ENCODE measurements around the gene CEBPZOS.

Gene CEBPZOS

DNA sequence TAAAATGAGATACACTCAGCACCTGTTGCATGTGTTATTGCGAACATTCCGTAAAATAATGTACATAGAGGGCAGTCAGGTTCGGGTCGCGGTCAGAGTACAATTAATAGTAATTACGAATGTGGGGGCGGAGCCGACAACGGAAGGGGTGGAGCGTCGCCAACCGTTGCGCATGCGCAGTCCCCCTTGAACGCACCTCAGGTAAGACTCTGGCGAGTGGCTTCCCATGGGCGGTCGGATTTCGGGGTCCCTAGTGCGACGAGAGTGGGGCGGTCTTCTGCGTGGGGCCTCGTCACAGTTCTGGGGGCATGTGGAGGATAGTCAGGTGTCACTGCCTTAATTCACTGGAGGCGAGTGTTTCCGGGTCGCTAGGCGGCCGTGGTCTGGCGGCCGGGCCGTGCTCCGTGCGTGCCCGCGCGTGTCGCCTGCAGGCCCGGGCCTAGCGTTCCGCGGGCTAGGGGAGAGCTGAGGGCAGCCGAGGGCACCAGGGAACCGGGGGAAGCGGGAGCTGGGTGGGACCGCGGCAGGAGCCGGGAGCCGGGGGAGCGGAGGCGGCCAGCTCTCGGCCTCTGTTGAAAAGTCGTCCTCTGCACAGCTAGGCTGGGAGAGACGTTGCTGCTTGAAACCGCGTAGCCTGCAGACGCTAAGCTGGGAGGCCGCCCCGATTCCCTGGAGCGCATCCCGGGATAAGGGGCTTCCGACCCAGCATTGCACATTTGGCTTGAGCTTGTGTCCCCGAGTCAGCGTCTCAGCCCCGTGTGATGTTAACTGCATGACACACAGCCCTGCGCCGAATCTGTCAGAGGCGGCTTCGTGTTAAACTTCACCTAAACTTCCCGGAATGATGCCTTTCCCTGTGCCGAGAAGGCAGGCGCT lies at the start of gene CEBPZOS:
Gene CEBPZOS, plus strand, starts transcription at position 177 of the 876 bp plus-strand sequence. CDS start 3,209 bp downstream, outside the sequence.
- DNase-seq = peak; percentile 26

DNA sequence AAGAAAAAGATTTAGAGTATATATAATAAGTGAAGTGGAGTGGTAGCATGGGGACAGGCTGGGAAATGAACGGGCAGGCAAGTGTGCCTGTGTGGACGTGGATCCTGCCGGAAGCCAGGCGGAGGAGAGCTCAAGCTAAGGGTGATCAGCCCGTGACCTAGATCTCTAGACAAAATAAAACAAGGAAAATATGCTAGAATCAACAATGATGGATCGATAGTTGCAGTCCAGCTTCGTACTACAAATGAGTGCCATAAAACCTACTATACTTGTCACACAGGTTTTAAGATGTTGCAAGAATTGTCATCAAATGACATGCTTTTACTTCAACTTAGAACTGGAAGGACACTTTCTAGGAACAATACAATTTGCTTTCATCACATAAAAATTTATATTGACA lies 48.0 kb upstream of the CEBPZOS start:
- DNase-seq = no peak

DNA sequence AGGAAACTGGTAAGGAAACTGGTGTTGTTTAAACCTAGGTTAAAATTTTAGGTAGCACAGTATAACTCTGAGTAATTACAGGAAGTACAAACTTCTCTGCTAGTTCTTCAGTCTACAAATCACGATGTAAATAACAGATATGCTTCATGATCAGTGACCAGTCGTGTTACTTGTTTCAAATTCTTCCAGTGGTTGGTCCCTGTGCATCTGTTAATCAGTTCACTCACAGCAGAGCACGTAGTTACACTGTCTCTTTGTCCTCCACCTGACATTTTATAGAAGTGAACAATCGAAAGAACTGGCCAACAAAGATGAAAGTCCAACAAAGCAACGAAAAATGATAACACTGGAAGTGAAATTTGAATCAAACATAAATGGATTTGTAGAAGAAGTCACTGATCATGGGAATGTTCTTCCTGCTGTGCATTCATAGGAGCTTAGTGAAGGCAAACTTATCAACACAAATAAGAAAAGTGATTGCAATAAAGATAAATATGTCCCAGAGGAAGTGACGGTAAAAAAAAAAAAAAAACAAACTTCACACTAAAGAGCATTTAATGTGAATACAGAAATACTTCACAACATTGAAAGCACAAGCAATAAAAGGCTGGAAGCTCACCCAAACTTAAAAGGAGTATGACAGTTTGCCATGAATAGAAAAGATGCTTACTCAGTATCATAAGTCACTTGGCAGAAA lies 46.5 kb upstream of the CEBPZOS start:
- DNase-seq = no peak

DNA sequence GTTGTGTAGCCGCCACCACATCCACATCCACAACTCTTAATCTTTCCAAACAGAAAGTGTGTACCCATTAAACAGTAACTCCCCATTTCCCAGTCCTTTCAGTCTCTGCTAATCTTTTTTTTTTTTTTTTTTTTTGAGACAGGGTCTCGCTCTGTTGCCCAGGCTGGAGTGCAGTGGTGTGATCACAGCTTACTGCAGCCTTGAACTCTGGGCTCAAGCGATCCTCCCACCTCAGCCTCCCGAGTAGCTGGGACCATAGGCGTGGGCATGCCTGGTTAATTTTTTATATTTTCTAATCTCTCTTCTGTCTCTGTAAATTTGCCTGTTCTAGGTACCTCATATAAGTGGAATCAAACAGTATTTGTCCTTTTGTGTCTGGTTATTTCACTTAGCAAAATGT lies 43.1 kb upstream of the CEBPZOS start:
- no peak for DNase-seq

DNA sequence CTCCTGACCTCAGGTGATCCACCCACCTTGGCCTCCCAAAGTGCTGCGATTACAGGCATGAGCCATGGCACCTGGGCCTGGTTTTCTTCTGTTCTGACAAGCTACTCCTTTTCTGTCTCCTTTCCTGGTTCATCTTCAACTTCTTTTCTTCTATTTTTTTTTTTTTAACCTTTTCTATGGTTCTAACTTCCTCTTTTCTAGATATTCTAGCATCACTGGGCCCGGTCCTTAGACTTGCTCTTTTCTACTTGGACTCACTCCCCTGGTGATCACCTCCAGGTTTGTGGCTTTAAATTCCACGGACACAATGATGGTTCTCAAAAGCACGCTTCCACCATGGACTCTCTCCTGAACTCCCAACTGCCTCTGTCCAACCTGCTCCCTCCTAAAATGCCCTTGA lies 41.5 kb upstream of the CEBPZOS start:
- DNase-seq = no peak

DNA sequence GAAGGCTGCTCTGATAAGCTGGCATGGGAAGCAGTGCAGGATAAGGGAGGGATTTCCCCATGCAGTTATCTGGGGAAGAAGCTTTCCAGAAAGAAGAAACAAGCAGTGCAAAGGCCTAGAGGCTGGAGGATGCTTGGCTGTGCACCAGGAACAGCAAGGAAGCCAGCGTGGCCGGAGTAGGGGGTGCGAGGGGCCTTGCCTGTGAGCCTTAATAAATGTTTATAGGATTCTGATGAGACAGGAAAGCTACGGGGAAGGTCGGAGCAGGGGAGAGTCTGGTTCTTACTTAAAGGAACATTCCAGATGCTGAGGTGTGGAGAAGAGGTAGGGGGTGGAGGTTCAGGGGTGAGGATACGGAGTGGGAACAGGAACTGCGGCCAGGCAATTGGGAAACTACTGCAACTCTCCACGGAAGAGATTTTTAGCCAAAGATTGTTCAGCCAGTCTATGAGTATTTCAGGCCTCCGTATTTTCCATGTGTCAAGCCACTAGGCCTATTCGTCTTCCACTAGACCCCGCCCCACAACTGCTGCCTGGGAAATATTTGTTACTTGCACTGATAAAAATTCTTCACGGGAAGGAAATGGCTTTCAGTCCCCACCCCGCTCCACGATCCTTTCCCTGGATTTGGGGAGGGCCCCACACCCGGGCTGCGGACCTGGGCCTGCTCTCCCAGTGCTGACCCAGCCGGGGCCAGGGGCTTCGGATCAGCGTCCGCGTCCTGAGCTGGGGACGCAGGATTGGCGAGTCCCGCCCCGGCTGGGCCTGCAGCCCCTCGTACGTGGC lies 40.0 kb upstream of the CEBPZOS start:
- no peak for DNase-seq

DNA sequence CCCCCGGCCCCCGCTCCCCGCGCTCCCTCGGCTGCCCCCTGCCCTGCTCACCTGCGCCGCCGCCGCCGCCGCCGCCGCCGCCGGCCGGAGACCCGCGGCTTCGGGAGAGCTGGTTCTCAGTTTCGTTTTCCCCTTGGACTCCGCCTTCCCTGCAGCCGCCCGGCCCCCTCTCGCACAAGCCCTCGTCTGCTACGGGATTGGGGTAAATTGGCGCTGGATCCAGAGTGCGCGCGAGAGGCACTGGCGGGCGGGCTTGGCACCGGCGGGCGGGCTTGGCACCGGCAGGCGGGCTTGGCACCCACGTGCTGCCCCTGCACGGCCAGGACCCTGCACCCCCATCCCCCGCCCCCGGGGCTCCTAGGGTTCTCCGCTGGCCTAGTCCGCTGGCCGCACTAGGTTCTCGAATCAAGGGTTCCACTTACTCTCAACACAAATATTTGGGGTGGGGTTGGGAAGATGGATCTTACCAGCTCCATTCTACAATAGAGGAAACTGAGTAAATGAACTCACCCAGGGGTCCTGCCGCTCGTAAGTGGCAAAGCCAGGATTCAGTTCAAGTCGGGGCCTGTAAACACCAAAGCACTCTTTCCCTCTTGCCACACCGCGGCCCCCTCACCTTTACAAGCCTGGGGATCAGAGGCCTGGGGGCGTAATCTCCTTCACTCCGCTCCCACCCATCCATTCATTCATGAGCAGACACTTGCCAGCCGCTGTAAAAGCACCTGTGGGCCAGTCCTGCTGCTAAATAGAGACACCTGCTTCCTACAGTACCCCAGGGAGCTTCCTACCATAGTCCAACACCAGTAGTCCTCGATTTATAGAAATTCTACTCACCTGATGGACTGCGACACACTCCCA lies 39.2 kb upstream of the CEBPZOS start, which contains the start of gene EIF2AK2:
Gene EIF2AK2, minus strand, starts transcription at position 124 of the 858 bp plus-strand sequence. CDS start 9,174 bp downstream, outside the sequence.
- DNase-seq = peak; percentile 77

DNA sequence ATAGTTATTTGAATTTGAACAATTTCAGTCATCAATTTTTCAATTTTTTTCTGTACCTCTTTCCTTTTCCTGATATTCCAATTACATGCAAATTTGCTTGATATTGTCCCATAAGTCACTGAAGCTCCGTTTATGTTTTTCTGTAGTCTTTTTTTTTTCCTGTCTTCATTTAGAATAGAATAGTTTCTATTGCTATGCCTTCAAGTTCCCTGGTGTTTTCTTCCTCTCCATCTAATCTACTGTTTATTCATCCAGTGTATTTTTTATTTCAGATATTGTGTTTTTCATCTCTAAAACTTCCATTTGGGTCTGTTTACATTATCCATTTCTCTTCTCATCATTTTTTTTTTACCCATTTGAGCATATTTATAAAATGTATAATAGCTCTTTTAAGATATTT lies 31.5 kb upstream of the CEBPZOS start:
- no peak for DNase-seq

DNA sequence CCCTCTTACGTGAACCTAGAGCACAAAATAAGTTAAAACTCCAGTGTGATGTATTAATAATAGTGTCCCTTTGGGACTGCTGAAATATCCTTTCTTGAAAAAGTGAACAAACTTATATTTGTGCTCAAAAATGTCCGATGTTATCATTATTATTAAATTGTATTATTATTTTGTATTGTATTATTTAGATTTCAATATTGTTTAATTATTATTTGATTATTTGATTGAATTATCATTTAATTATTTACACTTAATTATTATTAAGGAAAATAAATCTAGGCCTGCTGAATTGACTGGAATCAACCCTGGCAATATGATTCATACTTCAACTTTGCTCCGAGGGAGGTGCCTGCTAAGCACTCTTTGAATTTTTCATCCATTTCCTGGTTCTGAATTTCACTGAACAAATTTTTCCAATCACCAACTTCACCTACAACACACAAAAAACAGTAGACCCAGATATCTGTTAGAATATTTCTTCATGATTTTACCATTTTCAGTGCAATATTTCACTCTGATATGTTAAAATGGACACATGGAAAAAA lies 28.6 kb upstream of the CEBPZOS start:
- DNase-seq = no peak

DNA sequence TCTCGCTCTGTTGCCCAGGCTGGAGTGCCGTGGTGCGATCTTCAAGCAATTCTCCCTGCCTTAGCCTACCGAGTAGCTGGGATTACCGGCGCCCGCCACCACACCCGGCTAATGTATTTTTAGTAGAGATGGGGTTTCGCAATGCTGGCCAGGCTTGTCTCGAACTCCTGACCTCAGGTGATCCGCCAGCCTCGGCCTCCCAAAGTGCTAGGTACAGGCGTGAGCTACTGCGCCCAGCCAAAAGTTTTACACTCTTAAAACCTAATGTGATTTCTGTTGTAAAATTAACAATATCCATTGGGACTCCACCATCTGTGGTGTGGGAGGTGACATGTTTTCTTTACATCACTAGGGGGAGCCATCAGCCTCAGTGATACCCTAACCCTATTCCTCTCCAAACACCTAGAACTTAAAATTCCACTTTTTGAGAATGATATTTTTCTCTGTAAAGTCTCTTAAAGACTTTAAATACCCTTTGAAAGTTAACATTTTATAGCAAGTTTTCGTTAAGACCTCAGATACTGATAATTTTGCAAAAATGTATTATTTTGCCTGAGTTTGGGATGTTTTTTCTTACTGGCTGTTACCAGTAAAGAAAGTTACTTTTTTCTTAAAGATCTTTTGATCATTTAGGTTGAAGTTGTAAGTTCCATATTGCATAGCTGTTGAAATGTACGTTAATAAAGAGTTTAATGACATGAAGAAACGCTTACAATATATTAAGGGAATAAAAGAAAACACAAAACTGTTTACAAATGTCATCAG lies 27.9 kb upstream of the CEBPZOS start:
- DNase-seq = no peak

DNA sequence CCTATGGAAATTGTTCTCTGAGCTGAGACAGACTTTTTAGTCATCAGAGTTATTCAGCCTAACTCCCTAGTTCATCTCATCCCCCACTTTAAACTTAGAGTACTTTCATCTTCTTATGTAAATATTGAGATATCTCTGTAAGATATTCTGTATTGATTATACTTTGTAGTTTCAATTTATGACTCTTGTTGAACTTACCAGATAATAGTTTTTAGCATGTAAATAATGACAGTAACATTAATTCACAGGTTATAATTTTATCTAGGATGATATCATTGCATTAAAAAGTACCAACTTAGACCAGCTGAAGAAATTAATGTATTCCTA lies 24.7 kb upstream of the CEBPZOS start:
- DNase-seq = no peak

DNA sequence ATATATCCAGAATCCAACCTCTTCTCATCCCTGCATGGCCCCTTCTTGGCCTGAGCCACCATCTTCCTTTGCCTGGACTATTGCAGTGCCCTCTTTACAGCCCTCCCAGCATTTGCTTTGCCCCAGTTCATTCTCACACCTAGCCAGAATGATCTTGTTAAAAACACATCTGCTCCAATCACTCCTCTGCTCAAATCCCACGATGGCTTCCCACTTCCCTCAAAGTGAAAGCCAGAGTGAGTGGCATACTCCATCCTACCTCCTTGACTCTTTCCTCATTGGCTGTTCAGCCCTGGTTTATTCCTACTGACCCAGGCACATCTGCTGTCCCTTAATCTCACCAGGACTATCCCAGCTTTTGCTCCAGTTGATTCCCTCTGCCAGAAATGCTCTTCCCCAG lies 22.6 kb upstream of the CEBPZOS start:
- DNase-seq = no peak

DNA sequence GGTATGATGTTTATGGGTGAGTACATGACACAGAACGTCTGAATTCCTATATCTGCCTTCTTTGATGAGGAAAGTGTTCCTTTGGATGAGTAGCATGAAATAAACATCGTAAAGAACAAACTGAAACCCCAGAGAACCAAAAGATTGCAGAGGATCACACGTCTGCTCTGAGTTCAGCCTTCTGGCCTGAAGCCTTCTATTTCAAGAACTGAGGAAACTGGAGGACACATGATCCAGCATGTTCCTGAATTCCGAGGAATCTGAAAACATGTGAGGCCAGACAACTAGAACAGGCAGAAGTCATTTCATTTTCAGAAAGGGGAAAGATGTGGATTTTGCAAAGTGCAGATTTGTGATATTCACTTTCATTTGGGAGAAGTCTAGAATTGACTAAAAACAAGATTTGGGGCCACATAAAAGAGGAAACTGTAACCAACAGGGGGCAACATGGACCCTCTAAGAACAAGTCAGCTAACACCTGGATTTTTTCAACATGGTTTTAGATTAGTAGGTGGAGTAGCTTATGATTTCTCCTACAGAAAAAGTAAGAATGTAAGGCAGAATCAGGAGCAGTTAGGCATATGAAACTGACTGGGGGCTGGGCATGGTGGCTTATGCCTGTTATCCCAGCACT lies 16.2 kb upstream of the CEBPZOS start:
- no peak for DNase-seq

DNA sequence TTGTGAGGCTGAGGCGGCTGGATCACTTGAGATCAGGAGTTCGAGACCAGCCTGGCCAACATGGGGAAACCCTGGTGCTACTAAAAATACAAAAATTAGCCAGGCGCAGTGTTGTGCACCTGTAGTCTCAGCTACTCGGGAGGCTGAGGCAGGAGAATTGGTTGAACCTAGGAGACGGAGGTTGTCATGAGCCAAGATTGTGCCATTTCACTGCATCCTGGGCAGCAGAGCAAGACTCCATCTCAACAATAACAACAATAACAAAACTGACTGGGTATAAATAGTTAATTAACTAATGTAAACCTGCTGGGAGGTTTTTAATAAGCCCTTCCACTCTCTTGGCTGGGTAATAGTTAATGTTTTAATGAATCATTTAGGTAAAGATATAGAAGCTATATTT lies 15.7 kb upstream of the CEBPZOS start:
- DNase-seq = no peak

DNA sequence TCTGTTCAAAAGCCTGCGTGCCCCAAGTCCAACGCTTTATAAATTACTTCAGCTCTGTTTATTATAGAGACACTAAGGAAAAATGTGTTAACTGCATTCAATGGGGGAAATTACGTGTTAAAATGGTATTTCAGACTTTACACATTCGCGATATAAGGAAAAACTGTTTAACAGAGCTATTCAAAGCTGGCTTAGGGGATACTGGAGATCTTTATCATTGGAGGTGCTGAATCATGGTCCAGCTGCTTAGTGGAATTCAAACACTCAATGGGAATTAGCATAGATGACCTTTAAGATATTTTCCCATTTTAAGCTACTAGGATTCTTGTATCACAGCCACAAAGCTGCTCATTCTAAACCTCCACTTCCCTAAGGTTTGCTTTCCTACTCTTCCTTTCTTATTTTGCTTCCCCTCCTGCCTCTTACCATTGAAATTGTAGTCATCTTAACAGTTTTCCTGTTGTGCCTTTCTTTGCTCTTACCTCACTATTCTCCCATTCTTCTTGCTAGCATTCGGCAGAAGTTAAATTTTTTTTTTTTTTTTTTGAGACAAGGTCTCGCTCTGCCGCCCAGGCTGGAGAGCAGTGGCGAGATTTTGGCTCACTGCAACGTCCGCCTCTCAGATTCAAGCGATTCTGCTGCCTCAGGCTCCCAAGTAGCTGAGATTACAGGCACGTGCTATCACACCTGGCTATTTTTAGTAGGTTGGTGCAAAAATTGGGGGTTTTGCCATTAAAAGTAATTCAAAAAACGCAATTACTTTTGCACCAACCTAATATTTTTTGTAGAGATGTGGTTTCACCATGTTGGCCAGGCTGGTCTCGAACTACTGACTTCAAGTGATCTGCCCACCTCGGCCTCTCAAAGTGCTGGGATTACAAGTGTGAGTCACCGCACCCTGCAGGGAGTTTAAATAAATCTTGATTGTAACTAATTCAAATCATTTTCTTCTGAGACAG lies 14.3 kb upstream of the CEBPZOS start:
- DNase-seq = no peak

DNA sequence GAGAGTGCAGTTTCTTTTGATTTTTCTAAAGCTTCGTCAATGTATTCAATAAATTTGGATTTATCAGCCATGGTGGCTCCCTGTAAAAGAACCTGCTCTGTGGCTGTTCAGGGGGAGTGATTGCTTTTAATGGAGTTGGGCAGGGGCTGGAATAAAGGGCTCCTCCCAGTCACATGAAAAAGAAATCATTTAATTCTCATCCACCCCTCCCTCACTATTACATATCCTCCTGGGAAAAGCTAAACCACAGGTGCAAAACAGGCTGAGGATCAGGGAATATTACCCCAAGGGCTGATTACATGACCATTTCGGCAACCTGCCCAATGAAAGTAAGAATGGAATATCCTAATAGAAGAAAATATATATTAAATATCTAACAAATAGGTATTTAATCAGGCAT lies 7.7 kb upstream of the CEBPZOS start, which contains the start of gene SULT6B1:
Gene SULT6B1, minus strand, starts transcription at position 101 of the 400 bp plus-strand sequence. Its CDS starts 30 bp downstream, at position 71.
- no peak for DNase-seq

DNA sequence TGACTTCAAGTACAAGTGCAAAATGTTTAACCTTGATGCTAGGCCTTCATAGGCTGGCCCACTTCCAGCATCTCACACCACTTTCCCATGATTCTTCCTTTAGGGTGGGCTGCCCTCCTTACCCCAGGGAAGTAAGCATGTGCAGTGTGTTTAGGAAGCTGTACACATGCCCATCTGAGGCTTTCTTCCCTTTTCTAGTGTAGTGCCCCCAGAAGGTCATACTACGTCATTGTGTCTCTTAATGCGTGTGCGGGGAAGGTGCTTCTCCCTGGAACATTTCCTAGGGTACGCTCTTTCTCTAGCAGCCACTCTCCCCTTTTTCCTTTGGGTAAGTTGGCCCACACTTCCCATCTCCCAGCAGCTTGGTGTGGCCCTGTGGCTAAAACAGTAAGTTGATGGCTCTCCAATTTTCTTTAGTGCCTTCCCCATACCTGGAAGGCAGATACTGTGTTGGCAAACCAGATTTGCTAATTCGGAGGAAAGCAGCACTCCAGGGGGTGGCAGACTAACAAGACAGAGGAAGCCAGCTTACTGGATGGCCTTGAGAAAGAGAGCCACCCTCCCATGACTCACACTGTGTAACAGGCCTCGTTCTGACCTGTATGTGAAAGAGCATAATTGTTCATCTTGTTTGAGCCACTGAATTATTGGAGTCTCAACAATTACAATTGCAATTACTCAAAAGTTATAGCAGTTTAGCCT lies 6.7 kb upstream of the CEBPZOS start:
- DNase-seq = no peak

DNA sequence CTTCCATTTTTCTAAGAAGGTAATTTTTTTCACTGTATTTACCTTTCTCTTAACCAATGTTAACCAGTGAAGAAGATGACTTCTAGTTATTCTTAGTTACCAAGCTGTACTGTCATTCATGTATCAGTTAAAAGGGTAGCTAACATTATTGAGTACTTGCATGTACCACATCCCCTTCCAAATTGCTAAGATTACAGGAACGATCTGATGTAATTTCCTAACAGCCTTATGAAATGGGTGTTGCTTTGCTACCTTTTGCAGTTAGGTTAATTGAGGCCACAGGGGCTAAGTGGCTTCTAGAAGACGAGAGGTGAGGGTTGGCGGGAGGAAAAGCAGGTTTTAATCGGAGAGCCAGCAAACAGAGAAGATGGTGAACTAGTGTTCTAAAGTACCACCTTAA lies 6.0 kb upstream of the CEBPZOS start:
- DNase-seq = no peak

DNA sequence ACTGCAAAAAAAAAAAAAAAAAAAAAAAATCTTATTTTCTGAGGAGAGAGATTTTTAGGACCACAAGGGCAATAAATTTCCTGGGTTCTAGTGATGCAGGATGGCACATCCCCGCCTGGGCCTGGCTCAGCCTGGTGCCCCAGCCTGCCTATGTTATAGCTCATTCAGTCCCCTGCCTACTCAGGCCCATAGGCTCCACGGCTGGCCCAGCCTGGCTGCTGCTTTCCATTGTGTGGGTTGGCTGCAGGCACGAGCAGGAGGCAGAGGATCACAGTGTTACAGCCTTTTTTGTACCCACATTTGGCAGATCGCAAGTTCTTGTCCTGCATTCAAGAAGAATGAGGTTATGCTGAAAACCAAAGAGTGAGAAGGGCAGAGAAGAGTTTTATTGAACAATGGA lies 5.0 kb upstream of the CEBPZOS start:
- no peak for DNase-seq
